GM12878 (cell line): Measurements from ENCODE around the gene PNMT. TPM values are rescaled to one million over a fixed set of nuclear protein-coding genes. Genes with fewer than 3 reads are reported as not detected.

Experiments used
- CBFB ChIP-seq: IDR thresholded peaks from 2 replicates; pipeline ENCODE4 v1.6.1; 2016; ENCODE audit warnings: antibody characterized with exemption, low read depth
- DPF2 ChIP-seq: fragments of 450-650 bp; IDR thresholded peaks from 2 replicates; pipeline ENCODE4 v1.6.1; 2017; ENCODE audit warnings: mild to moderate bottlenecking
- EP300 ChIP-seq, 2 experiments: fragments of 150-350 bp in 1 of 2; IDR thresholded peaks; 2 replicates each; pipeline ENCODE4 v1.6.1; 2011 to 2012; ENCODE audit warnings: low read depth in 2 of 2, low read length in 2 of 2, borderline replicate concordance in 1 of 2, improper control_type of control experiment in 1 of 2, inconsistent platforms in 1 of 2; ENCODE audit not compliant: control insufficient read depth in 1 of 2
- ESRRA ChIP-seq: IDR thresholded peaks from 2 replicates; pipeline ENCODE4 v1.6.1; 2012; ENCODE audit warnings: mild to moderate bottlenecking, low read length, improper control_type of control experiment
- FOXM1 ChIP-seq: IDR thresholded peaks from 2 replicates; pipeline ENCODE4 v1.6.1; 2012; ENCODE audit warnings: low read depth, mild to moderate bottlenecking, inconsistent platforms, low read length, moderate library complexity
- GABPA ChIP-seq: IDR thresholded peaks from 2 replicates; pipeline ENCODE4 v1.6.1; 2014; ENCODE audit warnings: antibody characterized with exemption, low read depth, mild to moderate bottlenecking, inconsistent platforms
- MEF2B ChIP-seq: fragments of 450-650 bp; IDR thresholded peaks from 2 replicates; pipeline ENCODE4 v1.6.1; 2018; ENCODE audit warnings: mild to moderate bottlenecking, moderate library complexity; ENCODE audit not compliant: partially characterized antibody, poor library complexity, severe bottlenecking
- NFXL1 ChIP-seq: fragments of 450-650 bp; IDR thresholded peaks from 2 replicates; pipeline ENCODE4 v1.6.1; 2017; ENCODE audit warnings: antibody characterized with exemption, mild to moderate bottlenecking, borderline replicate concordance
- NRF1 ChIP-seq: conservative IDR thresholded peaks from 2 replicates; pipeline ENCODE4 v1.6.1; 2011; ENCODE audit warnings: mild to moderate bottlenecking, low read depth, low read length, improper control_type of control experiment
- RB1 ChIP-seq: fragments of 450-650 bp; formaldehyde crosslinking; IDR thresholded peaks from 2 replicates; pipeline ENCODE4 v1.6.1; 2017; ENCODE audit warnings: mild to moderate bottlenecking, borderline replicate concordance
- RFX5 ChIP-seq: IDR thresholded peaks from 2 replicates; pipeline ENCODE4 v1.6.1; 2011; ENCODE audit warnings: low read depth, low read length, improper control_type of control experiment
- SMARCA5 ChIP-seq: fragments of 450-650 bp; IDR thresholded peaks from 2 replicates; pipeline ENCODE4 v1.6.1; 2017; ENCODE audit warnings: mild to moderate bottlenecking
- SUZ12 ChIP-seq: fragments of 200-600 bp; sonication (generic); IDR thresholded peaks from one replicate; pipeline ENCODE4 v1.6.1; 2018; ENCODE audit warnings: antibody characterized with exemption, mild to moderate bottlenecking; ENCODE audit not compliant: unreplicated experiment
- TAF1 ChIP-seq: IDR thresholded peaks from 2 replicates; pipeline ENCODE4 v1.6.1; 2011; ENCODE audit warnings: mild to moderate bottlenecking, low read depth, low read length, borderline replicate concordance
- TCF3 ChIP-seq: IDR thresholded peaks from 2 replicates; pipeline ENCODE4 v1.6.1; 2012; ENCODE audit warnings: low read depth, mild to moderate bottlenecking, low read length, borderline replicate concordance; ENCODE audit not compliant: insufficient read depth
- TCF7 ChIP-seq: IDR thresholded peaks from 2 replicates; pipeline ENCODE4 v1.6.1; 2014; ENCODE audit warnings: antibody characterized with exemption, borderline replicate concordance
- polyA plus RNA-seq, 11 experiments: library from polyadenylated mRNA; depleted of rRNA in 4 of 11; unstranded in 6 of 11; stranded (reverse) in 5 of 11; fragments of >200 nt; fragmentation: Nextera tagmentation in 4 of 11; fragmentation: Illumina TruSeq in 1 of 11; extraction: Ambion mirVana in 4 of 11; extraction: Trizol in 1 of 11; gene quantifications; 1 replicate in 1 of 11; 2 replicates in 10 of 11; pipeline versions ENCODE4 v1.2.1 to v1.2.3, GENCODE V29; 2011 to 2016; ENCODE audit warnings: inconsistent platforms in 2 of 11, missing spikeins in 2 of 11, low read depth in 1 of 11
- total RNA-seq, 4 experiments: library from RNA; depleted of rRNA in 3 of 4; stranded (reverse); fragments of >200 nt in 3 of 4; fragmentation: Illumina TruSeq in 1 of 4; extraction: Trizol in 1 of 4; gene quantifications; 2 replicates each; pipeline versions ENCODE4 v1.2.1 to v1.2.3, GENCODE V29; 2013 to 2021
- TF ChIP-seq, protein P1 (sequence below): IDR thresholded peaks from 2 replicates; pipeline ENCODE4 v1.6.1; 2012; ENCODE audit warnings: low read depth, low read length, improper control_type of control experiment
- TF ChIP-seq, protein P2 (sequence below): fragments of 450-650 bp; IDR thresholded peaks from 2 replicates; pipeline ENCODE4 v1.6.1; 2017; ENCODE audit warnings: borderline replicate concordance
- TF ChIP-seq, protein P3 (sequence below): fragments of 450-650 bp; IDR thresholded peaks from 2 replicates; pipeline ENCODE4 v1.6.1; 2017; ENCODE audit warnings: mild to moderate bottlenecking, low read depth, inconsistent platforms; ENCODE audit not compliant: poor library complexity, severe bottlenecking
- TF ChIP-seq, protein P4 (sequence below): fragments of 450-650 bp; IDR thresholded peaks from 2 replicates; pipeline ENCODE4 v1.6.1; 2017; ENCODE audit warnings: mild to moderate bottlenecking, moderate library complexity

PNMT gene
- total and polyA plus RNA-seq, 10 of the 15 experiments (the other 5 are each of a cell fraction or from before 2014, with no cell fraction given): not detected

DNA sequence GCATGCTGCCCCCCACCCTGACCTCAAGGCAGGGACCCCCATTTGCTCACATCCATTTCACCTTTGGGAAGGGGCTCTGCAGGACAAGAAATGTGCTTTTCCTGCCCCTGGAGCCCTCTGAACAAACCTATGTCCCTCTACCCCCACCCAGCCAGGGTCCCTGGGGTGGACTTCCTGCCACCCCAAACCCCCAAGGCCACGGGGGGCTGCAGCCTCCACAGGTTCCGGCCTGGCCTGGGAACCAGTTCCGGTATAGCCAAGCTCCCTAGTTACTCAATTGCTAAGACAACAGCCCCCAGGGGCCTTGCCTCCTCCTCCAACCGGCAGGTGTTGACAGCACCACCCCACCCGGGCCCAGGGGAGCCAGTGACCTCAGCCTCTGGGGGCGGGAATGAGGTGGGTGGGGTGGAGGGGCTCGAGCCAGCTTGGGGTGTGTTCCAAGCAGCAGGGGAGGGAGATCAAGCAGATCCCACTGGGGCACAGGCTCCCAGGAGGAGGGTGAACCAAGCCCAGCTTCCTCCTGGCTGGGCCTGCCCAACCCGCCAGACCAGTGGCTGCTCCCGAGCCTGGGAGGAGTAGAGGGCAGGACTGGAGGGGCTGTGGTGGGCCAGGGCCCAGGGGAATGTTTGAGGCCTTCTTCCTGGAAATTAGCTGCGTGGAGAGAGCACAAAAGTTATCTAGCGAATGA is 6.6 kb downstream of the PNMT start (continued):
- TF ChIP-seq, protein P1, sequence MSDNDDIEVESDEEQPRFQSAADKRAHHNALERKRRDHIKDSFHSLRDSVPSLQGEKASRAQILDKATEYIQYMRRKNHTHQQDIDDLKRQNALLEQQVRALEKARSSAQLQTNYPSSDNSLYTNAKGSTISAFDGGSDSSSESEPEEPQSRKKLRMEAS: no peak
- no peak for TF ChIP-seq CBFB
- TF ChIP-seq TCF3: no peak
- TF ChIP-seq TCF7: no peak
- TF ChIP-seq, protein P2, sequence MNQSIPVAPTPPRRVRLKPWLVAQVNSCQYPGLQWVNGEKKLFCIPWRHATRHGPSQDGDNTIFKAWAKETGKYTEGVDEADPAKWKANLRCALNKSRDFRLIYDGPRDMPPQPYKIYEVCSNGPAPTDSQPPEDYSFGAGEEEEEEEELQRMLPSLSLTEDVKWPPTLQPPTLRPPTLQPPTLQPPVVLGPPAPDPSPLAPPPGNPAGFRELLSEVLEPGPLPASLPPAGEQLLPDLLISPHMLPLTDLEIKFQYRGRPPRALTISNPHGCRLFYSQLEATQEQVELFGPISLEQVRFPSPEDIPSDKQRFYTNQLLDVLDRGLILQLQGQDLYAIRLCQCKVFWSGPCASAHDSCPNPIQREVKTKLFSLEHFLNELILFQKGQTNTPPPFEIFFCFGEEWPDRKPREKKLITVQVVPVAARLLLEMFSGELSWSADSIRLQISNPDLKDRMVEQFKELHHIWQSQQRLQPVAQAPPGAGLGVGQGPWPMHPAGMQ: no peak
- no peak for TF ChIP-seq DPF2
- no peak for TF ChIP-seq RFX5
- TF ChIP-seq ESRRA: no peak
- peak; percentile 91 for TF ChIP-seq MEF2B
- TF ChIP-seq, protein P3, sequence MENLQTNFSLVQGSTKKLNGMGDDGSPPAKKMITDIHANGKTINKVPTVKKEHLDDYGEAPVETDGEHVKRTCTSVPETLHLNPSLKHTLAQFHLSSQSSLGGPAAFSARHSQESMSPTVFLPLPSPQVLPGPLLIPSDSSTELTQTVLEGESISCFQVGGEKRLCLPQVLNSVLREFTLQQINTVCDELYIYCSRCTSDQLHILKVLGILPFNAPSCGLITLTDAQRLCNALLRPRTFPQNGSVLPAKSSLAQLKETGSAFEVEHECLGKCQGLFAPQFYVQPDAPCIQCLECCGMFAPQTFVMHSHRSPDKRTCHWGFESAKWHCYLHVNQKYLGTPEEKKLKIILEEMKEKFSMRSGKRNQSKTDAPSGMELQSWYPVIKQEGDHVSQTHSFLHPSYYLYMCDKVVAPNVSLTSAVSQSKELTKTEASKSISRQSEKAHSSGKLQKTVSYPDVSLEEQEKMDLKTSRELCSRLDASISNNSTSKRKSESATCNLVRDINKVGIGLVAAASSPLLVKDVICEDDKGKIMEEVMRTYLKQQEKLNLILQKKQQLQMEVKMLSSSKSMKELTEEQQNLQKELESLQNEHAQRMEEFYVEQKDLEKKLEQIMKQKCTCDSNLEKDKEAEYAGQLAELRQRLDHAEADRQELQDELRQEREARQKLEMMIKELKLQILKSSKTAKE: no peak
- TF ChIP-seq SMARCA5: no peak; the same call in 1 of the 2 replicates
- TF ChIP-seq EP300 (IDR thresholded peaks at IDR 0.05; ENCODE audit: borderline replicate concordance in 1 of 2, control insufficient read depth in 1 of 2, low read depth in 2 of 2, low read length in 2 of 2): no peak
- TF ChIP-seq GABPA: no peak
- TF ChIP-seq TAF1: no peak
- no peak for TF ChIP-seq SUZ12
- no peak for TF ChIP-seq NRF1
- TF ChIP-seq NFXL1: no peak
- TF ChIP-seq RB1: no peak
- no peak for TF ChIP-seq FOXM1
- TF ChIP-seq, protein P4, sequence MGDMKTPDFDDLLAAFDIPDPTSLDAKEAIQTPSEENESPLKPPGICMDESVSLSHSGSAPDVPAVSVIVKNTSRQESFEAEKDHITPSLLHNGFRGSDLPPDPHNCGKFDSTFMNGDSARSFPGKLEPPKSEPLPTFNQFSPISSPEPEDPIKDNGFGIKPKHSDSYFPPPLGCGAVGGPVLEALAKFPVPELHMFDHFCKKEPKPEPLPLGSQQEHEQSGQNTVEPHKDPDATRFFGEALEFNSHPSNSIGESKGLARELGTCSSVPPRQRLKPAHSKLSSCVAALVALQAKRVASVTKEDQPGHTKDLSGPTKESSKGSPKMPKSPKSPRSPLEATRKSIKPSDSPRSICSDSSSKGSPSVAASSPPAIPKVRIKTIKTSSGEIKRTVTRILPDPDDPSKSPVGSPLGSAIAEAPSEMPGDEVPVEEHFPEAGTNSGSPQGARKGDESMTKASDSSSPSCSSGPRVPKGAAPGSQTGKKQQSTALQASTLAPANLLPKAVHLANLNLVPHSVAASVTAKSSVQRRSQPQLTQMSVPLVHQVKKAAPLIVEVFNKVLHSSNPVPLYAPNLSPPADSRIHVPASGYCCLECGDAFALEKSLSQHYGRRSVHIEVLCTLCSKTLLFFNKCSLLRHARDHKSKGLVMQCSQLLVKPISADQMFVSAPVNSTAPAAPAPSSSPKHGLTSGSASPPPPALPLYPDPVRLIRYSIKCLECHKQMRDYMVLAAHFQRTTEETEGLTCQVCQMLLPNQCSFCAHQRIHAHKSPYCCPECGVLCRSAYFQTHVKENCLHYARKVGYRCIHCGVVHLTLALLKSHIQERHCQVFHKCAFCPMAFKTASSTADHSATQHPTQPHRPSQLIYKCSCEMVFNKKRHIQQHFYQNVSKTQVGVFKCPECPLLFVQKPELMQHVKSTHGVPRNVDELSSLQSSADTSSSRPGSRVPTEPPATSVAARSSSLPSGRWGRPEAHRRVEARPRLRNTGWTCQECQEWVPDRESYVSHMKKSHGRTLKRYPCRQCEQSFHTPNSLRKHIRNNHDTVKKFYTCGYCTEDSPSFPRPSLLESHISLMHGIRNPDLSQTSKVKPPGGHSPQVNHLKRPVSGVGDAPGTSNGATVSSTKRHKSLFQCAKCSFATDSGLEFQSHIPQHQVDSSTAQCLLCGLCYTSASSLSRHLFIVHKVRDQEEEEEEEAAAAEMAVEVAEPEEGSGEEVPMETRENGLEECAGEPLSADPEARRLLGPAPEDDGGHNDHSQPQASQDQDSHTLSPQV: no peak
